Upper lobe of left lung (tissue), 4 donors: ENCODE measurements around the gene ZNF76.

Experiments used
- EP300 ChIP-seq, 4 donors: sonication (generic); formaldehyde crosslinking; IDR thresholded peaks; one replicate each; pipeline ENCODE4 v1.5.1; 2017; ENCODE audit warnings: antibody characterized with exemption in 4 of 4, control low read depth in 2 of 4
- POLR2A ChIP-seq, 4 donors: fragments of 450-650 bp; IDR thresholded peaks; one replicate each; pipeline ENCODE4 v1.5.1; 2016 to 2017; ENCODE audit warnings: antibody characterized with exemption in 4 of 4, mild to moderate bottlenecking in 2 of 4
- POLR2AphosphoS5 ChIP-seq, 2 donors: sonication (generic); formaldehyde crosslinking; IDR thresholded peaks; one replicate each; pipeline ENCODE4 v1.5.1; 2017; ENCODE audit warnings: antibody characterized with exemption in 2 of 2
- TF ChIP-seq, protein P1 (sequence below), 6 experiments: fragments of 450-650 bp in 4 of 6; fragments of 200-600 bp in 2 of 6; sonication (generic) in 2 of 6; IDR thresholded peaks; one replicate each; pipeline ENCODE4 v1.5.1; 2016 to 2019; ENCODE audit warnings: antibody characterized with exemption in 6 of 6

GRCh38 chr6:35343835-35344550 is 84.5 kb downstream of the ZNF76 start:
- TF ChIP-seq POLR2A (IDR thresholded peaks at IDR 0.05) (no peak), POLR2AphosphoS5 (IDR thresholded peaks at IDR 0.05) (no peak), EP300 (IDR thresholded peaks at IDR 0.05) (no peak)
- TF ChIP-seq, protein P1, sequence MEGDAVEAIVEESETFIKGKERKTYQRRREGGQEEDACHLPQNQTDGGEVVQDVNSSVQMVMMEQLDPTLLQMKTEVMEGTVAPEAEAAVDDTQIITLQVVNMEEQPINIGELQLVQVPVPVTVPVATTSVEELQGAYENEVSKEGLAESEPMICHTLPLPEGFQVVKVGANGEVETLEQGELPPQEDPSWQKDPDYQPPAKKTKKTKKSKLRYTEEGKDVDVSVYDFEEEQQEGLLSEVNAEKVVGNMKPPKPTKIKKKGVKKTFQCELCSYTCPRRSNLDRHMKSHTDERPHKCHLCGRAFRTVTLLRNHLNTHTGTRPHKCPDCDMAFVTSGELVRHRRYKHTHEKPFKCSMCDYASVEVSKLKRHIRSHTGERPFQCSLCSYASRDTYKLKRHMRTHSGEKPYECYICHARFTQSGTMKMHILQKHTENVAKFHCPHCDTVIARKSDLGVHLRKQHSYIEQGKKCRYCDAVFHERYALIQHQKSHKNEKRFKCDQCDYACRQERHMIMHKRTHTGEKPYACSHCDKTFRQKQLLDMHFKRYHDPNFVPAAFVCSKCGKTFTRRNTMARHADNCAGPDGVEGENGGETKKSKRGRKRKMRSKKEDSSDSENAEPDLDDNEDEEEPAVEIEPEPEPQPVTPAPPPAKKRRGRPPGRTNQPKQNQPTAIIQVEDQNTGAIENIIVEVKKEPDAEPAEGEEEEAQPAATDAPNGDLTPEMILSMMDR (IDR thresholded peaks at IDR 0.05), result no peak
